Activated T-helper 1 cell treated with anti-CD3 and anti-CD28 coated beads, Interleukin-2, amount 50 U/mL, for 16 hours (primary cell): ENCODE data around the gene CCDC89.

Experiments used
- DNase-seq, 2 donors: peaks; one replicate each; pipeline ENCODE4 v3.0.0-alpha.2; 2020; ENCODE audit warnings: low read depth in 1 of 2, low spot score in 1 of 2

The CCDC89 gene

GRCh38 chr11:85685820-85686459 lies at the start of gene CCDC89:
CCDC89 (minus strand) TSS chr11:85686195; CDS start chr11:85686130, 65 bp downstream.
- DNase-seq = no peak

- no peak for DNase-seq
Observed at GRCh38 chr11:85732965-85733364, 47.0 kb upstream of the CCDC89 start.

- DNase-seq = no peak
Observed at GRCh38 chr11:85726381-85726780, 40.4 kb upstream of the CCDC89 start.

GRCh38 chr11:85725510-85726258 lies 39.7 kb upstream of the CCDC89 start:
- DNase-seq = no peak

GRCh38 chr11:85724748-85725465 lies 38.9 kb upstream of the CCDC89 start:
- DNase-seq = no peak

GRCh38 chr11:85723088-85723487 lies 37.1 kb upstream of the CCDC89 start:
- no peak for DNase-seq

- DNase-seq = no peak
Observed at GRCh38 chr11:85721191-85721590, 35.2 kb upstream of the CCDC89 start.

GRCh38 chr11:85718991-85719807 lies 33.2 kb upstream of the CCDC89 start:
- no peak for DNase-seq

- DNase-seq = no peak
Observed at GRCh38 chr11:85718126-85718943, 32.3 kb upstream of the CCDC89 start.

GRCh38 chr11:85717429-85717828 lies 31.4 kb upstream of the CCDC89 start:
- DNase-seq = no peak

GRCh38 chr11:85712953-85713352 lies 27.0 kb upstream of the CCDC89 start:
- no peak for DNase-seq

GRCh38 chr11:85710917-85711316 lies 24.9 kb upstream of the CCDC89 start:
- no peak for DNase-seq

GRCh38 chr11:85709941-85710702 lies 24.1 kb upstream of the CCDC89 start:
- no peak for DNase-seq

GRCh38 chr11:85705800-85706199 lies 19.8 kb upstream of the CCDC89 start:
- no peak for DNase-seq

GRCh38 chr11:85704967-85705366 lies 19.0 kb upstream of the CCDC89 start:
- no peak for DNase-seq

- no peak for DNase-seq
Observed at GRCh38 chr11:85699957-85700741, 14.2 kb upstream of the CCDC89 start.

GRCh38 chr11:85698195-85698594 lies 12.2 kb upstream of the CCDC89 start:
- DNase-seq = no peak

GRCh38 chr11:85697747-85698146 lies 11.8 kb upstream of the CCDC89 start:
- DNase-seq = no peak

- no peak for DNase-seq
Observed at GRCh38 chr11:85695546-85695945, 9.6 kb upstream of the CCDC89 start.
